ENCODE measurements around the gene TYROBP.

DNA sequence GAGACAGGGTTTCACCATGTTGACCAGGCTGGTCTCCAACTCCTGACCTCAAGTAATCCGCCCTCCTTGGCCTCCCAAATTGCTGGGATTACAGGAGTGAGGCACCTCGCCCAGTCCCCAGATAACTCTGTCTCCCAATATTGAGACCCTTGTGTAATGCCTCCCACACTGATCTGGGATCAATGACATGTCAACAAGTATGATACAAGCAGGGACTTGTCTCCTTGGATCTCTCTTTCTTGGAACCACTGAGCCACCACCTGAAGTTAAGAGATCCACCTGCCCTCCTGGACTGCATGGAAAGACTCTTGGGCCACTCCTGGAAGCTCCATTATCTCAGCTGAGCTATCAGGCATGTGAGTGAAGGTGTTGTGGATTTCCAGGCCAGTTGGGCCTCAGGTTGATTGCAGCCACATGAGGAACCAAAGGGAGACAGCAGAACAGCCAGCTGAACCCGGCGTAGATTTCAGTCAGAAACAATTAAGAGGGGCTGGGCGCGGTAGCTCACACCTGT is 22.8 kb downstream of the TYROBP start:
- TF ChIP-seq, protein P1, sequence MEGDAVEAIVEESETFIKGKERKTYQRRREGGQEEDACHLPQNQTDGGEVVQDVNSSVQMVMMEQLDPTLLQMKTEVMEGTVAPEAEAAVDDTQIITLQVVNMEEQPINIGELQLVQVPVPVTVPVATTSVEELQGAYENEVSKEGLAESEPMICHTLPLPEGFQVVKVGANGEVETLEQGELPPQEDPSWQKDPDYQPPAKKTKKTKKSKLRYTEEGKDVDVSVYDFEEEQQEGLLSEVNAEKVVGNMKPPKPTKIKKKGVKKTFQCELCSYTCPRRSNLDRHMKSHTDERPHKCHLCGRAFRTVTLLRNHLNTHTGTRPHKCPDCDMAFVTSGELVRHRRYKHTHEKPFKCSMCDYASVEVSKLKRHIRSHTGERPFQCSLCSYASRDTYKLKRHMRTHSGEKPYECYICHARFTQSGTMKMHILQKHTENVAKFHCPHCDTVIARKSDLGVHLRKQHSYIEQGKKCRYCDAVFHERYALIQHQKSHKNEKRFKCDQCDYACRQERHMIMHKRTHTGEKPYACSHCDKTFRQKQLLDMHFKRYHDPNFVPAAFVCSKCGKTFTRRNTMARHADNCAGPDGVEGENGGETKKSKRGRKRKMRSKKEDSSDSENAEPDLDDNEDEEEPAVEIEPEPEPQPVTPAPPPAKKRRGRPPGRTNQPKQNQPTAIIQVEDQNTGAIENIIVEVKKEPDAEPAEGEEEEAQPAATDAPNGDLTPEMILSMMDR (IDR thresholded peaks at IDR 0.05) = no peak
- no peak for TF ChIP-seq POLR2AphosphoS5 (IDR thresholded peaks at IDR 0.05)
- no peak for TF ChIP-seq POLR2A (IDR thresholded peaks at IDR 0.05)
